ENCODE data around the gene GRAMD1A. TPM values are rescaled to one million over a fixed set of nuclear protein-coding genes. Genes with fewer than 3 reads are reported as not detected.

GRAMD1A gene
- total and polyA plus RNA-seq, 3 experiments from 2014 or later: 51.4 to 218 (median 205) TPM

DNA sequence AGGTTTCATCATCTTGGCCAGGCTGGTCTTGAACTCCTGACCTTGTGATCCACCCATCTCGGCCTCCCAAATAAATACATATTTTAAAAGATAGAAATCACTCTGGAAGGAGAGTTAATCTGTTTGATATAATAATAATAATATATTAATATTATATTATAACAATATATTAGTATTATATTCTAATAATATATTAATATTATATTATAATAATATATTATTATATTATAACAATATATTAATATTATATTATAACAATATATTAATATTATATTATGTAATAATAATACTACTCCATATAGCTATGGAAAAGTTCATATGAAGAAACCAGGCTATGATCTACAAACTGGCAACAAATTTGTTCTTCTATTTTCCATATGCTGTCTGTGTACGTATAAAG, 58.2 kb downstream of the GRAMD1A start:
- H3K36me3 ChIP-seq (ENCODE audit: insufficient read depth, low read length): no peaks in the 10 kb centered on the region
- Mint-ChIP-seq H3K4me3 (no peak overlapping the region), H3K9me3 (no peaks in the 10 kb centered on the region), H3K27ac (no peak overlapping the region), H3K4me1 (peaks cover 0 to 4% (median 2%) of the 10 kb centered on the region in 3 donors), H3K36me3 (no peaks in the 10 kb centered on the region), H3K27me3 (peaks cover 7 to 10% of the 10 kb centered on the region in 2 donors)
- DNase-seq: no peak
- CTCF ChIA-PET: interaction anchor here (1.7 kb wide), 1 partner anchor 14 kb away, joined by 6 read pairs; no protein-coding TSS in a partner anchor
- H3K27ac ChIP-seq (ENCODE audit: low read depth, low read length): no peak overlapping the region
- POLR2A ChIA-PET: interaction anchor here (0.7 to 0.9 kb wide), 2 partner anchors 12 to 17 kb away, joined by 3 read pairs; no protein-coding TSS in a partner anchor
- no peak overlapping the region for H3K4me3 ChIP-seq (ENCODE audit: low read length)
- H3K27me3 ChIP-seq (ENCODE audit: insufficient read depth, low read length, poor library complexity, severe bottlenecking): no peaks in the 10 kb centered on the region
- no peaks in the 10 kb centered on the region for H3K9me3 ChIP-seq (ENCODE audit: low read length)
- H3K4me1 ChIP-seq (ENCODE audit: insufficient read depth, low read length): no peaks in the 10 kb centered on the region

DNA sequence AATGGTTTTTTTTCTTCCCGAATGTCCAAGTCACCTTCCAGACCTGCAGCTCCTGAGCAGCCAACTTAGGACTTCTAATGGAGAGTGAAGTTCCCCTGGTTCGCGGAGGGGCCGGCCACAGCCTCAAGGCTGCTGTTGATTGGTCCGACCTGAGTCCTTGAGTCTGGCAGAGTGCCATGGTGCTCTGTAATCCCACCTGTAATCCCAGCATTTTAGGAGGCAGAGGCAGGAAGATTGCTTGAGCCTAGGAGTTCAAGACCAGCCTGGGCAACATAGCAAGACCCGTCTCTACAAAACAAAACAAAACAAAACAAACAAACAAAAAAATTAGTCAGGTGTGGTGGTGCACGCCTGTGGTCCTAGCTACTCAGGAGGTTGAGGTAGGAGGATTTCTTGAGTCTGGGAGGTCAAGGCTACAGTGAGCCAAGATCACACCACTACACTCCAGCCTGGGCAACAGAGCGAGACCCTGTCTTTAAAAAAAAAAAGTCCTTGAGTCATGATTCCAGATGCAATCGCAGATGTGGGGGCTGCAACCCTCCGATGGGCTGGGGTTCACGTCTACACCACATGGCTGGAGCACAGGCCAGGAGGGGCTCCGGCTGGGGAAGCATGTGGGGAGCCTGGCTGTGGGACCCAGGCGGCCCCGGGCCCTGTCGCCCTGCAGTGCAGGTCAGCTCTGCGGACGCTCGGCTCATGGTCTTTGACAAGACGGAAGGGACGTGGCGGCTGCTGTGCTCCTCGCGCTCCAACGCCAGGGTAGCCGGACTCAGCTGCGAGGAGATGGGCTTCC, 59.1 kb downstream of the GRAMD1A start:
- ChIA-PET CTCF (interaction anchor here (1.7 kb wide), 1 partner anchor 15 kb away, joined by 6 read pairs; no protein-coding TSS in a partner anchor), POLR2A (no interaction called here)
- Mint-ChIP-seq H3K9me3 (no peaks in the 10 kb centered on the region), H3K36me3 (no peaks in the 10 kb centered on the region), H3K4me1 (peaks cover 0 to 4% (median 2%) of the 10 kb centered on the region in 3 donors), H3K4me3 (no peak overlapping the region), H3K27ac (peak overlapping the region in 1 of 8 donors; percentile 74), H3K27me3 (peaks cover 7 to 10% of the 10 kb centered on the region in 2 donors)
- no peak for DNase-seq
- Histone ChIP-seq H3K4me1 (ENCODE audit: insufficient read depth, low read length) (no peaks in the 10 kb centered on the region), H3K4me3 (ENCODE audit: low read length) (no peak overlapping the region), H3K9me3 (ENCODE audit: low read length) (no peaks in the 10 kb centered on the region), H3K27me3 (ENCODE audit: insufficient read depth, low read length, poor library complexity, severe bottlenecking) (no peaks in the 10 kb centered on the region), H3K27ac (ENCODE audit: low read depth, low read length) (no peak overlapping the region), H3K36me3 (ENCODE audit: insufficient read depth, low read length) (no peaks in the 10 kb centered on the region)

GRCh38 chr19:35059799-35060091, 59.6 kb downstream of the GRAMD1A start:
- H3K4me1 Mint-ChIP-seq: peaks cover 0 to 4% (median 2%) of the 10 kb centered on the region in 3 donors
- peaks cover 5 to 10% of the 10 kb centered on the region in 2 donors for H3K27me3 Mint-ChIP-seq
- no peaks in the 10 kb centered on the region for H3K36me3 Mint-ChIP-seq
- H3K4me3 ChIP-seq (ENCODE audit: low read length): no peak overlapping the region
- no peaks in the 10 kb centered on the region for H3K9me3 Mint-ChIP-seq
- H3K4me3 Mint-ChIP-seq: no peak overlapping the region
- H3K27ac ChIP-seq (ENCODE audit: low read depth, low read length): no peak overlapping the region
- ChIA-PET POLR2A (interaction anchor here (0.6 kb wide), 1 partner anchor 135 kb away, joined by 5 read pairs; no protein-coding TSS in a partner anchor), CTCF (no interaction called here)
- H3K9me3 ChIP-seq (ENCODE audit: low read length): no peaks in the 10 kb centered on the region
- H3K27ac Mint-ChIP-seq: no peak overlapping the region
- H3K36me3 ChIP-seq (ENCODE audit: insufficient read depth, low read length): no peaks in the 10 kb centered on the region
- no peaks in the 10 kb centered on the region for H3K4me1 ChIP-seq (ENCODE audit: insufficient read depth, low read length)
- no peak for DNase-seq
- H3K27me3 ChIP-seq (ENCODE audit: insufficient read depth, low read length, poor library complexity, severe bottlenecking): no peaks in the 10 kb centered on the region

GRCh38 chr19:35060160-35060855, 60.2 kb downstream of the GRAMD1A start:
- no peak for DNase-seq
- H3K9me3 Mint-ChIP-seq: no peaks in the 10 kb centered on the region
- H3K4me3 Mint-ChIP-seq: no peak overlapping the region
- CTCF ChIA-PET: no interaction called here
- no peaks in the 10 kb centered on the region for H3K27me3 ChIP-seq (ENCODE audit: insufficient read depth, low read length, poor library complexity, severe bottlenecking)
- peaks cover 3 to 10% of the 10 kb centered on the region in 2 donors for H3K27me3 Mint-ChIP-seq
- no peaks in the 10 kb centered on the region for H3K9me3 ChIP-seq (ENCODE audit: low read length)
- POLR2A ChIA-PET: interaction anchor here (0.6 kb wide), 1 partner anchor 135 kb away, joined by 5 read pairs; no protein-coding TSS in a partner anchor
- no peak overlapping the region for H3K27ac ChIP-seq (ENCODE audit: low read depth, low read length)
- H3K4me3 ChIP-seq (ENCODE audit: low read length): no peak overlapping the region
- H3K36me3 Mint-ChIP-seq: no peaks in the 10 kb centered on the region
- no peaks in the 10 kb centered on the region for H3K36me3 ChIP-seq (ENCODE audit: insufficient read depth, low read length)
- no peaks in the 10 kb centered on the region for H3K4me1 ChIP-seq (ENCODE audit: insufficient read depth, low read length)
- peaks cover 0 to 4% (median 2%) of the 10 kb centered on the region in 3 donors for H3K4me1 Mint-ChIP-seq
- H3K27ac Mint-ChIP-seq: no peak overlapping the region

GRCh38 chr19:35061583-35062373, 61.7 kb downstream of the GRAMD1A start:
- peaks cover 0 to 3% (median 2%) of the 10 kb centered on the region in 3 donors for H3K4me1 Mint-ChIP-seq
- H3K27ac Mint-ChIP-seq: peak overlapping the region in 1 of 8 donors; percentile 1
- no peaks in the 10 kb centered on the region for H3K36me3 Mint-ChIP-seq
- Histone ChIP-seq H3K4me1 (ENCODE audit: insufficient read depth, low read length) (peaks cover 2% of the 10 kb centered on the region), H3K27ac (ENCODE audit: low read depth, low read length) (no peak overlapping the region), H3K36me3 (ENCODE audit: insufficient read depth, low read length) (no peaks in the 10 kb centered on the region), H3K4me3 (ENCODE audit: low read length) (no peak overlapping the region), H3K9me3 (ENCODE audit: low read length) (no peaks in the 10 kb centered on the region), H3K27me3 (ENCODE audit: insufficient read depth, low read length, poor library complexity, severe bottlenecking) (no peaks in the 10 kb centered on the region)
- ChIA-PET CTCF (interaction anchor here (1.5 kb wide), 1 partner anchor 18 kb away, joined by 4 read pairs; no protein-coding TSS in a partner anchor), POLR2A (no interaction called here)
- no peak overlapping the region for H3K4me3 Mint-ChIP-seq
- H3K27me3 Mint-ChIP-seq: peaks cover under 1 to 3% of the 10 kb centered on the region in 2 donors
- H3K9me3 Mint-ChIP-seq: no peaks in the 10 kb centered on the region
- DNase-seq: no peak

GRCh38 chr19:35062942-35063341, 62.8 kb downstream of the GRAMD1A start:
- peaks cover 8% of the 10 kb centered on the region for H3K4me1 ChIP-seq (ENCODE audit: insufficient read depth, low read length)
- Mint-ChIP-seq H3K27ac (no peak overlapping the region), H3K4me1 (peaks cover 4 to 8% (median 7%) of the 10 kb centered on the region in 3 donors), H3K36me3 (no peaks in the 10 kb centered on the region), H3K9me3 (no peaks in the 10 kb centered on the region), H3K27me3 (peaks cover 0 to 3% of the 10 kb centered on the region in 2 donors), H3K4me3 (no peak overlapping the region)
- H3K27ac ChIP-seq (ENCODE audit: low read depth, low read length): no peak overlapping the region
- H3K4me3 ChIP-seq (ENCODE audit: low read length): no peak overlapping the region
- no peaks in the 10 kb centered on the region for H3K27me3 ChIP-seq (ENCODE audit: insufficient read depth, low read length, poor library complexity, severe bottlenecking)
- ChIA-PET CTCF (no interaction called here), POLR2A (no interaction called here)
- H3K36me3 ChIP-seq (ENCODE audit: insufficient read depth, low read length): no peaks in the 10 kb centered on the region
- DNase-seq: no peak
- no peaks in the 10 kb centered on the region for H3K9me3 ChIP-seq (ENCODE audit: low read length)

DNA sequence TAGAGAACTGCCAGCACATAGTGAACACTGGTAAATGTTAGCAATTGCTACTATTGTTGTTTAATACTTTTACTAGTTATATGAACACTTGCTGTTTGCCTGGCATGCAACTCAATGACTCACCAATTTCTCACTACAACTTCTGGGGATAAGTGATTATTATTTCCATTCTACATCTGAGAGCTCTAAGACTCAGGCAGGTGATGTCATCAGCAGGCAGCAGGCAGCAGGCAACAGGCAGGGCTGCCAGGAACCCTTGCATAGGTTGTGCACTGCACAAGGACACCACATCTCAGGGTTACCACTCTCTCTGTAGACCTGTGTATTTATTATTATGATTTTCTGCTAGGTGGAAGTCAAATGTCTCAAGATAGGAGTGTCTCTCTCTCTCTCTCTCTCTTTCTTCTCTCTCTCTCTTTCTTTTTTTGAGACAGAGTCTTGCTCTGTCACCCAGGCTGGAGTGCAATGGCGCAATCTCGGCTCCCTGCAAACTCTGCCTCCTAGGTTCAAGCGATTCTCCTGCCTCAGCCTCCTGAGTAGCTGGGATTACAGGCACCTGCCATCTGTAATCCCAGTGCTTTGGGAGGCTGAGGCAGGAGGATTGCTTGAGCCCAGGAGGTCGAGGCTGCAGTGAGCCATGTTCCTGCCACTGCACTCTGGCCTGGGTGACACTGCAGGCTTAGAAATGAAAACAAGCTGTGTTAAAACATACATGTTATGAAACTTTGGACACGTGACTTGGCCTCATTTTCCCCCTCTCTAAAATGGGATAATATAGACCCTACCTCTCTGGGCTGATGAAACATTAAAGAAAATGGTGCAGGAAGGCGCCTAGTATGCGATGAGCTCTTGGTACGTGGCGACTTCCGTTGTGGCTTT, 64.1 kb downstream of the GRAMD1A start:
- H3K36me3 Mint-ChIP-seq: no peaks in the 10 kb centered on the region
- H3K27ac Mint-ChIP-seq: peak overlapping the region in 3 of 8 donors; percentile 28 to 68 (median 36)
- peaks cover 0 to 3% of the 10 kb centered on the region in 2 donors for H3K27me3 Mint-ChIP-seq
- POLR2A ChIA-PET: no interaction called here
- Histone ChIP-seq H3K9me3 (ENCODE audit: low read length) (no peaks in the 10 kb centered on the region), H3K4me1 (ENCODE audit: insufficient read depth, low read length) (peaks cover 8% of the 10 kb centered on the region), H3K36me3 (ENCODE audit: insufficient read depth, low read length) (no peaks in the 10 kb centered on the region), H3K4me3 (ENCODE audit: low read length) (no peak overlapping the region), H3K27me3 (ENCODE audit: insufficient read depth, low read length, poor library complexity, severe bottlenecking) (no peaks in the 10 kb centered on the region), H3K27ac (ENCODE audit: low read depth, low read length) (no peak overlapping the region)
- no peak overlapping the region for H3K4me3 Mint-ChIP-seq
- H3K4me1 Mint-ChIP-seq: peaks cover 4 to 8% (median 7%) of the 10 kb centered on the region in 3 donors
- no peak for DNase-seq
- H3K9me3 Mint-ChIP-seq: no peaks in the 10 kb centered on the region
- CTCF ChIA-PET: interaction anchor here (1.4 kb wide), 1 partner anchor 22 kb away, joined by 3 read pairs; no protein-coding TSS in a partner anchor
